Tibial nerve (tissue), 4 donors: ENCODE measurements around the gene HADH. TPM values are rescaled to one million over a fixed set of nuclear protein-coding genes. Genes with fewer than 3 reads are reported as not detected.
"Not testable (repeated sequence)": the region's sequence is repeated elsewhere in the genome, so short reads cannot be mapped to it uniquely, and the experiment has no call there.

Experiments used
- DNase-seq, 2 donors: peaks; one replicate each; pipeline ENCODE4 v3.0.0-alpha.2; 2019; ENCODE audit warnings: low spot score in 2 of 2
- H3K27ac ChIP-seq, 4 donors: fragments of 200-600 bp; sonication (generic) in 3 of 4; one replicate each; pipeline ENCODE4 v1.5.1; 2017 to 2019; ENCODE audit warnings: mild to moderate bottlenecking in 1 of 4
- H3K27me3 ChIP-seq, 2 donors: fragments of 200-600 bp; sonication (generic) in 1 of 2; one replicate each; pipeline versions ENCODE4 v1.5.1 to v1.6.0; 2017 to 2019
- H3K36me3 ChIP-seq, 3 donors: fragments of 200-600 bp; sonication (generic); one replicate each; pipeline ENCODE4 v1.5.1; 2018 to 2019
- H3K4me1 ChIP-seq, 4 donors: fragments of 200-600 bp; sonication (generic) in 3 of 4; one replicate each; pipeline ENCODE4 v1.5.1; 2017 to 2019
- H3K4me3 ChIP-seq, 4 donors: fragments of 200-600 bp; sonication (generic) in 3 of 4; one replicate each; pipeline ENCODE4 v1.5.1; 2017 to 2019; ENCODE audit warnings: mild to moderate bottlenecking in 1 of 4, moderate library complexity in 1 of 4
- H3K9me3 ChIP-seq, 4 donors: fragments of 200-600 bp; sonication (generic) in 3 of 4; one replicate each; pipeline ENCODE4 v1.5.1; 2017 to 2019
- CTCF ChIP-seq, 5 experiments: fragments of 200-600 bp in 3 of 5; fragments of 450-650 bp in 2 of 5; sonication (generic) in 3 of 5; IDR thresholded peaks; one replicate each; pipeline ENCODE4 v1.5.1; 2016 to 2019; ENCODE audit warnings: antibody characterized with exemption in 5 of 5, mild to moderate bottlenecking in 3 of 5, moderate library complexity in 2 of 5
- EP300 ChIP-seq, 2 donors: sonication (generic); formaldehyde crosslinking; IDR thresholded peaks; one replicate each; pipeline ENCODE4 v1.6.1; 2017; ENCODE audit warnings: antibody characterized with exemption in 2 of 2, mild to moderate bottlenecking in 1 of 2
- POLR2A ChIP-seq, 2 donors: fragments of 450-650 bp; IDR thresholded peaks; one replicate each; pipeline ENCODE4 v1.6.1; 2017; ENCODE audit warnings: antibody characterized with exemption in 2 of 2, mild to moderate bottlenecking in 2 of 2, moderate library complexity in 2 of 2
- WGBS, 2 donors: methylation state at CpG; one replicate each; pipeline ENCODE4 v1.1.5; 2018; 5-methylcytosine and 5-hydroxymethylcytosine counted together
- total RNA-seq, 4 donors: library from RNA; depleted of rRNA; stranded (reverse); fragments of >200 nt; gene quantifications; one replicate each; pipeline ENCODE4 v1.1.0, GENCODE V29; 2016

The HADH gene
- total RNA-seq, 4 donors from 2014 or later, result 42.2 to 107 (median 55.9) TPM

GRCh38 chr4:108008721-108009120 lies 19.0 kb downstream of the HADH start:
- Histone ChIP-seq H3K27me3 (no peaks in the 10 kb centered on the region), H3K36me3 (peaks cover 0 to 34% (median 0%) of the 10 kb centered on the region in 3 donors), H3K27ac (no peak overlapping the region), H3K4me3 (no peak overlapping the region), H3K4me1 (peaks cover 0 to 18% (median 6%) of the 10 kb centered on the region in 4 donors), H3K9me3 (no peaks in the 10 kb centered on the region)
- no peak for DNase-seq
- WGBS, 2 donors, result 89 to 96% methylated on average over 2 of the region's 2 CpGs
- TF ChIP-seq POLR2A (IDR thresholded peaks at IDR 0.05) (no peak), EP300 (IDR thresholded peaks at IDR 0.05) (no peak), CTCF (IDR thresholded peaks at IDR 0.05) (no peak)

- no peaks in the 10 kb centered on the region for H3K27me3 ChIP-seq
- WGBS, 2 donors, result 80 to 87% methylated on average over 2 of the region's 2 CpGs
- DNase-seq, result no peak
- H3K4me1 ChIP-seq, result peaks cover 0 to 7% (median 0%) of the 10 kb centered on the region in 4 donors
- TF ChIP-seq EP300 (IDR thresholded peaks at IDR 0.05) (no peak), POLR2A (IDR thresholded peaks at IDR 0.05) (no peak), CTCF (IDR thresholded peaks at IDR 0.05) (no peak)
- H3K9me3 ChIP-seq, result no peaks in the 10 kb centered on the region
- H3K36me3 ChIP-seq, result peaks cover 0 to 46% (median 0%) of the 10 kb centered on the region in 3 donors
- no peak overlapping the region for H3K27ac ChIP-seq
- no peak overlapping the region for H3K4me3 ChIP-seq
Observed at GRCh38 chr4:108010167-108010566, 20.5 kb downstream of the HADH start.

- not testable (repeated sequence) for H3K4me1 ChIP-seq, H3K4me3 ChIP-seq, H3K27ac ChIP-seq, DNase-seq, H3K27me3 ChIP-seq, H3K9me3 ChIP-seq
- 94 to 98% methylated on average over 5 of the region's 5 CpGs for WGBS, 2 donors
- peaks cover 0 to 67% (median 0%) of the 10 kb centered on the region in 3 donors for H3K36me3 ChIP-seq
Observed at GRCh38 chr4:108012382-108012781, 22.7 kb downstream of the HADH start.

DNA sequence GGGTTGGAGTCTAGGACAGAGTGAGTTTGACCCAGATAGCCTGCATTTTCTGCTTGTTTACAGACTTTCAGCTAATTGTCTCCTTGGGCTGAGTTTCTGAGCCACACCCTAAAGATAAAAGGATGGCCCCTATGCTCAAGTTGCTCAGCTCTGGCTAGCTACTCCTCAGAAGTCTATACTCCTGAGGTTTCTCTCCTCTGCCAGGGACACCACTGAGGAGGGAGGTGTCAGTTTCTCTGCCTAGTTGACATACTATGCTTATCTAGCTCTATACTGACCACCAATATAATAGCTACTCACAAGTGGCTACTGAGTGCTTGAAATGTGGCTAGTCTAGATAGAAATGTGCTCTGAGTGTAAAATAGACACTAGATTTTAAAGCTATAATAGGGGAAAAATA lies 23.6 kb downstream of the HADH start:
- DNase-seq, result no peak
- Histone ChIP-seq H3K4me3 (no peak overlapping the region), H3K27ac (no peak overlapping the region), H3K36me3 (peaks cover 0 to 71% (median 0%) of the 10 kb centered on the region in 3 donors), H3K4me1 (peaks cover 0 to under 1% (median 0%) of the 10 kb centered on the region in 4 donors), H3K9me3 (no peaks in the 10 kb centered on the region), H3K27me3 (no peaks in the 10 kb centered on the region)
- TF ChIP-seq CTCF (IDR thresholded peaks at IDR 0.05) (no peak), EP300 (IDR thresholded peaks at IDR 0.05) (no peak), POLR2A (IDR thresholded peaks at IDR 0.05) (no peak)

DNA sequence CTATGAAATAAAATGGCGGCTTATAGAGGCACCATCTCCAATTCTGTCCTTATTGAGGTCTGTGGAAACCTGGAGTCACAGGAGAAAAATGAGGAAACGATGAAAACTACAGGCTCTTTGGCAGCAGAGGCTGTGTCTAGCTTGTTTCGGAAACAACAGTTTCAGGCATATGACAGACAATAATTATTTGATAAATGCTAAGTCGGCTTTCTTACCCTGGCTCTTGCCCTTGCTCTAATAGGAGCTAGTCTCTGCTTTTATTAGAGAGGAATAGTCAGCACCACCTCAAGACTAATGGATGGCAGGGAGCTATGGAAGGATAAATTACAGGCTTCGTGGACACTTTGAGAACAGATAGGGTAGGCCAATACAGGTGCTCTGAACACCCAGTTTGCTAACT lies 24.3 kb downstream of the HADH start:
- WGBS, 2 donors, result 94 to 96% methylated on average over 5 of the region's 5 CpGs
- Histone ChIP-seq H3K27ac (no peak overlapping the region), H3K27me3 (no peaks in the 10 kb centered on the region), H3K4me3 (no peak overlapping the region), H3K4me1 (peaks cover 0 to 6% (median 0%) of the 10 kb centered on the region in 4 donors), H3K36me3 (peaks cover 0 to 71% (median 0%) of the 10 kb centered on the region in 3 donors), H3K9me3 (no peaks in the 10 kb centered on the region)
- TF ChIP-seq EP300 (IDR thresholded peaks at IDR 0.05), result no peak
- no peak for TF ChIP-seq CTCF (IDR thresholded peaks at IDR 0.05)
- TF ChIP-seq POLR2A (IDR thresholded peaks at IDR 0.05), result no peak
- no peak for DNase-seq
